GM12872 (cell line): ENCODE data around the gene MRPL1.

Experiments
- TF ChIP-seq, protein P1 (sequence below): IDR thresholded peaks from 3 replicates; pipeline ENCODE4 v1.5.1; 2011; ENCODE audit warnings: low read depth, mild to moderate bottlenecking, low read length, moderate library complexity; ENCODE audit not compliant: insufficient read depth

The MRPL1 gene

DNA sequence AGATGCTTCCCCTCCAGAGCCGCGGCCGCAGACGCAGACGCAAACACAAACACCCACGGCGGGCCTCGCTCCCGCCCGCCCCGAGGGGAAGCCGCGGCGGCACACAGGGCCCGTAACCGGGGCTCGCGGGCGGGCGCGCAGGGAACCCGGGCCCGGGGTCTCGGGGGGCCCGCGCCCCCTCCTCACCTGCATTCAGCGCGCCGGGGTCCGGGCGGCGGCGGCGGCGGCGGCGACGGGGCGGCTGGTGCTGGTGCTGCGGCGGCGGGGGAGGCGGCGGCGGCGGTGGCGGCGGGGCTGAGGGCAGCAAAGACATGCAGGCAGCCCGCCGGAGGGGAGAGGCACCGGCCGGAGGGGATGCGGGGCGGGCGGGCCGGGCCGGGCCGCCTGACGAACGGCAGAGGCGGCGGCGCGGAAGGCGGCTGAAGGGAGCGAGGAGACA, 43.2 kb upstream of the MRPL1 start:
- TF ChIP-seq, protein P1, sequence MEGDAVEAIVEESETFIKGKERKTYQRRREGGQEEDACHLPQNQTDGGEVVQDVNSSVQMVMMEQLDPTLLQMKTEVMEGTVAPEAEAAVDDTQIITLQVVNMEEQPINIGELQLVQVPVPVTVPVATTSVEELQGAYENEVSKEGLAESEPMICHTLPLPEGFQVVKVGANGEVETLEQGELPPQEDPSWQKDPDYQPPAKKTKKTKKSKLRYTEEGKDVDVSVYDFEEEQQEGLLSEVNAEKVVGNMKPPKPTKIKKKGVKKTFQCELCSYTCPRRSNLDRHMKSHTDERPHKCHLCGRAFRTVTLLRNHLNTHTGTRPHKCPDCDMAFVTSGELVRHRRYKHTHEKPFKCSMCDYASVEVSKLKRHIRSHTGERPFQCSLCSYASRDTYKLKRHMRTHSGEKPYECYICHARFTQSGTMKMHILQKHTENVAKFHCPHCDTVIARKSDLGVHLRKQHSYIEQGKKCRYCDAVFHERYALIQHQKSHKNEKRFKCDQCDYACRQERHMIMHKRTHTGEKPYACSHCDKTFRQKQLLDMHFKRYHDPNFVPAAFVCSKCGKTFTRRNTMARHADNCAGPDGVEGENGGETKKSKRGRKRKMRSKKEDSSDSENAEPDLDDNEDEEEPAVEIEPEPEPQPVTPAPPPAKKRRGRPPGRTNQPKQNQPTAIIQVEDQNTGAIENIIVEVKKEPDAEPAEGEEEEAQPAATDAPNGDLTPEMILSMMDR: no peak

DNA sequence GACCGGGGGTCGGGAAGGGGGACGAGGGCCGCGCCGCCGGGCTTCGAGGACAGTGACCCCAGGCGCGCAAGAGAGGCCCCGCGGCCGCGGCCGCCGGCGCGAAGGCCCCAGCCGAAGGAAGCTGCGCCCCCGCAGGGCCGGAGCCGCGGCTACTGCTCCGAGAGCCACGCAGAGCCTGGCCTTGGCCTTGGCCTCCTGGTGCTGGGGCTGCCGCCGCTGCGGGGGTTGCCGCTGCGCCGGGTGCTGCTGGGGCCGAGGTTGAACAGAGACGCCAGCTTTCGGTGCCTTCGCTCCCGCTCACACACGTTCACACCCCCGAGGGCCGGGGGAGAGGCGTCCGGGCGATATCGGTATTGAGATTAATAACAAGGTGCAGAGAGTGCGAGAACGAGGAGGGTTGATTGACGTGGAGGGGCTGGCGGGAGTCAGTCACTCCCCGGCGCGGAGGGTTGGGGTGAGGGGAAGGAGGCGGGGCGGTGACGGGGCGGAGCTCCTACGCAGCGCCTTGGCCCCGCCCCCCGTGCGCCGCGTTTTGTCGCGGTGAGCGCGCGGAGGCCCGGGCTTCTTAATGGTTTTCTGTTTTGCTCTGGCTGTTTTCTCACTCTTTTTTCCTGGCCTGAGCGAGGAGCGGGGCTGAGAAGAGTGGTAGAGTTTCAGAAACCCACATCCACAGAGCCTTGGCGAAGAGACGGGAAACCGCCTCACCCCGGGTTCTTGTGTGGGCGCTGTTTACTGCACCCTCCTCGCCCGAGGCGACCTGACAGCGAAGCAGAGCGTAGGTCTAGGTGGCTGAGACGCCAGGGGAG, 42.6 kb upstream of the MRPL1 start:
- TF ChIP-seq, protein P1: 0 out of 3 replicates have a peak, but pooled peaks have one; percentile 7

DNA sequence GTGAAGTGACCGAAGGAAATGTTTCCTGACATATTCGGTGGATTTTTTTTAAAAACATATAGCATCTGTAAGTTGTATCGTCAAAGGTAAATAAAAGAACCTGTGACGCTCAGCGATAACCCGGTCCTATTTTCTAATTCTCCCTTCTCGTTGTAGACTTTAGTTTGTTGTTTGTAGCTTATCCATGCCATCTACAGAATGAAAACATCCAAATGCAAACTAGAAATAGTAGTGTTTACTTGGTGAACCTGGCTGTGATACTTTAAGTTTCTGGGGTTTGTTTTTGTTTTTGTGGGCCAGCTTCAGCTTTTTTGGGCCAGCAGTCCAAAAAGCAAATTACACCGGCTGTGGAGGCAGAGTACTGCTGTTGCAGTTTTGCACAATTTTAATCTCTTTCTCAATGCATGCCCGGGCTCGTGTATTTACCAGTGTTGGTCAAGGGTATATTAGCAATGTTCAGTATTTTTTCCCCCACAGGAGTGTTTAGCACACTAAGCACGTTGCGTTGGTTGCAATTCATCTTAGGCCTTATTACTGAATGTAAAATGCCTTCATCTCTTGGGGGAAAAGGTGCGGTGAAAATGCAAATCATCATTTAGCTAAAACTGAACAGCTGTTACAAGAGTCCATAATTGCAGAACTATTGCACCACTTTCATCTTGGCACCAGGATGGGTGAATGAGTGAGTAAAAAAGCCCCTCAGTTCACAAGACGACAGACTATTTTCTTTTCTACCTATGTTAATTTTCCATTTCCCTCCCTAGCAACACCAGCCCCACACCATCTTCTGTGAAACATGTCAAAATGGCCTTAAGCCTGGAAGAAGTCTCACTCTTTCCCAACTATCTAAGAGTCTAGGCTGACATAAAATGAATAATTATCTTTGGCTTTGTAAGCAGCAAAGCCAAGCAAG, 41.7 kb upstream of the MRPL1 start:
- TF ChIP-seq, protein P1: no peak

DNA sequence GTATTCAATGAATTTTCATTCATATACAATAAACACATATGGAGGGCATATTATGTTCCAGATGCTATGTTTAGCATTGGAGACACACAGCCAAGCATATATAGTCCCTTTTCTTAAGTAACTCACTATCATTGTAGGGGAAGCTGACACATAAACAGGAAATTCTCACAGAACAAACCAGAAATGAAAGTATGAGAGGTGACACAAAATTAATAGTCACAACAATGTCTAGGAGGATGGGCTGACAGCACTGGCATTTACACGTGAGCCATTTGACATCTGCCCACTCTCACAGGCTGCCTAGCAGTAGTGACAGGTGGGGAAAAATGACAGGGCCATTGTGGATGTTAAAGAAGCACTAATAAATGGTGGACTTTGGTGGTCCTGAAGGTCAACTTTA, 40.9 kb upstream of the MRPL1 start:
- TF ChIP-seq, protein P1: no peak

DNA sequence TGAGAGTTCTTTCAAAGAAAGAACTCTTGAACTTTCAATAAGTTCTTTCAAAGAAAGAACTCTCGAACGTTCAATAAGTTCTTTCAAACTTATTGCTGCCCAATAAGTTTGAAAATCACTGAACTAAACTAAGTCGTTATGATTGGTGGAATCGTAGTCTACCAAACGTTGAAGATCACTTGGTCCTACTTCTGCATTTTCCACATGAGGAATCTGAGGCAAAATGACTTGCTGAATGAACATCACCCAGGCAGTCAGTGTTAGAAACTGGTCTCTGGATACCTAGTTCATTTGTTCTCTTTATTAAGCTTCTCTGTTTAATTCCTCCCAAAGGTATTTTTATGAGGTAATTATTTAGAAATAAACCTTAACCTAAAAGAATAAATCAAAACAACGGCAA, 36.4 kb upstream of the MRPL1 start:
- TF ChIP-seq, protein P1: no peak

DNA sequence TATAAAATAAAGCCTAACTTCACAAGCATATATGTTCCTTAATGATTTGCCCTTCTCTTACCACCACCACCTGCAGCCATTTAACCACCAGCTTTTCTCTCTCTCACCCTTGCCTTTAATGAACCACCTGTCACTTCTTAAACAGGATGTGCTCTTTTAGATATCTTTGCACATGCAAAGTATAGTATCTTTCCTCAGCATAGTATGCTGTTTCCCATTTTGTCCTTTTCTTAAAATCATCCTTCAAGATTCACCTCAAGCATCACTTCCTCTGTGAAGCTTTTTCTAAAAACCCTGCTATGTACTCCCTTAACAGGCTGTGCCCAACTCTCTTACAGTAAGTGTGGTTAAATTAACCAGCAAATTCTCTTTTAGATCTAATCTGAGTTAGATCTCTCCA, 35.3 kb upstream of the MRPL1 start:
- TF ChIP-seq, protein P1: no peak

DNA sequence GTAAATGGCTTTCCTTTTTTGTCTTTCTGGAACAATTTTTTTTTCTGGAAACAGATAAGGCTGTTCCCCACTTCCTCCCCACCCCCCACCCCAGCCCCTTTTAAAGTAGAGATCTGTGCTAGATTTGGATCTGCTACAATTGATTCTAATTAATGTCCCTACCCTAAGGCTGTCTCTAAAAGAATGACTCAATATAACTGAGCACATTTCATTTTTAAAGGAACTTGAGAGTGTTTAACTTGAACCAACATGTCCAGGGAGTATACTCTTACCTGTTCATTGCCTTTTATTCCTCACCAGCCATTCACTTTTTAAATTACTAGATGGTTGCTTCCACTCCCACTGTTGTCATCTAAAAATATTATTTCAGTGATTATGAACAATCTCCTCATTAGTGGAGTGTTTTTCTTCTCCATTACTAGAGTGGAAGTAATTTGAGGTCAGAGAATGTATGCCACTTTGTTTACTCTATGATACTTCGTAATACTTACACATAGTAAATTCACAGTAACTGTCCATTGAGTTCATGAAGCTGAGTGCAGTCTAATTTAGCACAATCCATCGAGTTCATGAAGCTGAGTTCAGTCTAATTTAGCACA, 29.4 kb upstream of the MRPL1 start:
- TF ChIP-seq, protein P1: no peak
